Panc1 (cell line): ENCODE results near the gene MAD1L1. TPM values are rescaled to one million over a fixed set of nuclear protein-coding genes. Genes with fewer than 3 reads are reported as not detected.

Source experiments
- ATAC-seq: fragments of 200-7000 bp; cut with Tn5 transposase; 2 replicates; pipeline ENCODE4 v1.9.1; 2020; ENCODE audit warnings: mild to moderate bottlenecking, moderate library complexity
- BruUV-seq: library from RNA; stranded (reverse); fragments of 400-500 nt; replicated peaks from 2 replicates; lab custom pipeline; 2021; lab: Mats Ljungman, UMichigan
- CTCF ChIA-PET: fragments of 300-600 bp; sonication (Branson Sonifier 250); formaldehyde crosslinking; loops from one replicate; lab custom pipeline; 2022; ENCODE audit warnings: antibody characterized with exemption; lab: Charles Lee
- POLR2A ChIA-PET: fragments of 300-600 bp; sonication (Branson Sonifier 250); formaldehyde crosslinking; loops from one replicate; lab custom pipeline; 2022; ENCODE audit warnings: antibody characterized with exemption; lab: Charles Lee
- DNase-seq: peaks from one replicate; pipeline ENCODE4 v3.0.0-alpha.2; 2010; ENCODE audit warnings: low read depth, low spot score
- H3K27ac ChIP-seq: 2 replicates; pipeline ENCODE4 v1.5.1; 2011; ENCODE audit warnings: mild to moderate bottlenecking, low read length, inconsistent platforms
- H3K27me3 ChIP-seq: fragments of 200-500 bp; sonication (Bioruptor generic); 2 replicates; pipeline ENCODE4 v1.6.0; 2014; ENCODE audit warnings: low read length, inconsistent platforms; ENCODE audit not compliant: control insufficient read depth, insufficient read depth
- H3K36me3 ChIP-seq: fragments of 200-500 bp; sonication (Bioruptor generic); 2 replicates; pipeline ENCODE4 v1.5.1; 2014; ENCODE audit warnings: inconsistent platforms, mild to moderate bottlenecking, low read length, moderate library complexity; ENCODE audit not compliant: control insufficient read depth, insufficient read depth
- H3K4me1 ChIP-seq: 2 replicates; pipeline ENCODE4 v1.5.1; 2011; ENCODE audit warnings: inconsistent platforms, mild to moderate bottlenecking, low read length, moderate library complexity; ENCODE audit not compliant: control insufficient read depth, insufficient read depth
- H3K4me3 ChIP-seq, 2 experiments: 2 replicates each; pipeline ENCODE4 v1.5.1; 2011 to 2012; ENCODE audit warnings: low read depth in 2 of 2, low read length in 2 of 2, mild to moderate bottlenecking in 2 of 2, inconsistent platforms in 1 of 2, moderate library complexity in 1 of 2
- H3K9me3 ChIP-seq: fragments of 200-500 bp; sonication (Bioruptor generic); 2 replicates; pipeline ENCODE4 v1.5.1; 2014; ENCODE audit warnings: low read depth, mild to moderate bottlenecking, inconsistent platforms, low read length, moderate library complexity; ENCODE audit not compliant: control insufficient read depth, insufficient read depth
- CTCF ChIP-seq: fragments of 450-650 bp; IDR thresholded peaks from 2 replicates; pipeline ENCODE4 v1.5.1; 2017; ENCODE audit warnings: mild to moderate bottlenecking
- POLR2AphosphoS5 ChIP-seq: IDR thresholded peaks from 2 replicates; pipeline ENCODE4 v1.6.1; 2012; ENCODE audit warnings: mild to moderate bottlenecking, low read depth, low read length, moderate library complexity
- REST ChIP-seq, 2 experiments: IDR thresholded peaks; 2 replicates each; pipeline ENCODE4 v1.6.1; 2011 to 2012; ENCODE audit warnings: low read depth in 2 of 2, control low read depth in 1 of 2, low read length in 1 of 2, mild to moderate bottlenecking in 1 of 2, moderate library complexity in 1 of 2; ENCODE audit not compliant: insufficient read depth in 1 of 2
- SIN3A ChIP-seq: IDR thresholded peaks from 2 replicates; pipeline ENCODE4 v1.6.1; 2012; ENCODE audit warnings: low read depth, mild to moderate bottlenecking, low read length, moderate library complexity, borderline replicate concordance; ENCODE audit not compliant: insufficient read depth
- TCF7L2 ChIP-seq: IDR thresholded peaks from 2 replicates; pipeline ENCODE4 v1.6.1; 2011; ENCODE audit warnings: mild to moderate bottlenecking, low read depth, low read length, inconsistent platforms
- in situ Hi-C: cut with HindIII; loops from 2 replicates; pipeline ENCODE4 v1.10.0; 2016; ENCODE audit warnings: low sequenced_read_pairs, low pct_unique_long_range_greater_than_20kb
- intact Hi-C: fragments of 100-400 bp; cut with micrococcal nuclease; formaldehyde crosslinking; loops from one replicate; pipeline ENCODE4 v1.10.0; 2022; ENCODE audit not compliant: unreplicated experiment
- total RNA-seq: library from RNA; stranded (reverse); gene quantifications from one replicate; pipeline ENCODE4 v1.2.1, GENCODE V29; 2021; ENCODE audit not compliant: unreplicated experiment

The MAD1L1 gene
- total RNA-seq, 1 experiment from 2014 or later, result 70.8 TPM

GRCh38 chr7:1957471-1958225 lies 275.1 kb downstream of the MAD1L1 start:
- intact Hi-C loops, result no loop called here
- Histone ChIP-seq H3K27me3 (no peaks in the 10 kb centered on the region), H3K27ac (no peak overlapping the region), H3K9me3 (no peaks in the 10 kb centered on the region), H3K4me1 (no peaks in the 10 kb centered on the region), H3K4me3 (no peak overlapping the region), H3K36me3 (no peaks in the 10 kb centered on the region)
- DNase-seq (no peak), ATAC-seq (no peak)
- ChIA-PET POLR2A (no interaction called here), CTCF (no interaction called here)
- no TSS peak for BruUV-seq
- no peak for TF ChIP-seq POLR2AphosphoS5
- no peak for TF ChIP-seq SIN3A
- no peak for TF ChIP-seq CTCF
- no peak for TF ChIP-seq TCF7L2
- no peak for TF ChIP-seq REST (IDR thresholded peaks at IDR 0.05; ENCODE audit: insufficient read depth in 1 of 2, low read depth in 2 of 2, low read length in 1 of 2)
- in situ Hi-C loops, result no loop called here

- ATAC-seq (no peak), DNase-seq (no peak)
- intact Hi-C loops, result no loop called here
- H3K9me3 ChIP-seq, result no peaks in the 10 kb centered on the region
- H3K27me3 ChIP-seq, result no peaks in the 10 kb centered on the region
- no TSS peak for BruUV-seq
- POLR2A ChIA-PET, result no interaction called here
- TF ChIP-seq TCF7L2 (no peak), POLR2AphosphoS5 (no peak), REST (IDR thresholded peaks at IDR 0.05; ENCODE audit: insufficient read depth in 1 of 2, low read depth in 2 of 2, low read length in 1 of 2) (no peak)
- H3K4me3 ChIP-seq, result no peak overlapping the region
- H3K27ac ChIP-seq, result no peak overlapping the region
- in situ Hi-C loops, result no loop called here
- H3K4me1 ChIP-seq, result no peaks in the 10 kb centered on the region
- CTCF ChIA-PET, result no interaction called here
- no peaks in the 10 kb centered on the region for H3K36me3 ChIP-seq
These were observed 275.9 kb downstream of the MAD1L1 start for GRCh38 chr7:1956611-1957470.
